HL-60 (cell line): ENCODE measurements around the gene CNN3.

Experiments used
- DNase-seq, 2 experiments: peaks; one replicate each; pipeline ENCODE4 v3.0.0-alpha.2; 2010 to 2020; ENCODE audit warnings: low read depth in 1 of 2, low spot score in 1 of 2
- H3K27ac ChIP-seq: fragments of 250-450 bp; sonication (Bioruptor Pico); replicated peaks from 2 replicates; pipeline ENCODE4 v1.5.1; 2020; ENCODE audit warnings: mild to moderate bottlenecking, moderate library complexity
- H3K27me3 ChIP-seq: fragments of 250-450 bp; sonication (Bioruptor Pico); 2 replicates; pipeline ENCODE4 v1.5.1; 2021; ENCODE audit warnings: mild to moderate bottlenecking, moderate library complexity; ENCODE audit not compliant: insufficient read depth, poor library complexity, severe bottlenecking
- H3K4me3 ChIP-seq: replicated peaks from 2 replicates; pipeline ENCODE4 v1.5.1; 2011; ENCODE audit warnings: mild to moderate bottlenecking, control low read depth, low read length; ENCODE audit not compliant: insufficient read depth
- CTCF ChIP-seq: IDR thresholded peaks from one replicate; pipeline ENCODE4 v1.5.1; 2011; ENCODE audit warnings: low read length, control low read depth, inconsistent platforms; ENCODE audit not compliant: insufficient read depth
- GABPA ChIP-seq: IDR thresholded peaks from 2 replicates; pipeline ENCODE4 v1.6.1; 2012; ENCODE audit warnings: low read depth
- POLR2AphosphoS5 ChIP-seq: IDR thresholded peaks from 2 replicates; pipeline ENCODE4 v1.6.1; 2012; ENCODE audit warnings: low read depth
- REST ChIP-seq: IDR thresholded peaks from 2 replicates; pipeline ENCODE4 v1.6.1; 2012; ENCODE audit warnings: low read depth; ENCODE audit not compliant: insufficient replicate concordance
- SPI1 ChIP-seq: IDR thresholded peaks from 2 replicates; pipeline ENCODE4 v1.6.1; 2012; ENCODE audit warnings: low read depth, mild to moderate bottlenecking, borderline replicate concordance

The CNN3 gene

GRCh38 chr1:94969137-94969536, 42.2 kb upstream of the CNN3 start:
- TF ChIP-seq GABPA (no peak), CTCF (no peak), POLR2AphosphoS5 (no peak), SPI1 (no peak), REST (no peak)
- Histone ChIP-seq H3K27ac (no peak overlapping the region), H3K4me3 (no peak overlapping the region), H3K27me3 (no peaks in the 10 kb centered on the region)
- no peak for DNase-seq

- Histone ChIP-seq H3K27me3 (no peaks in the 10 kb centered on the region), H3K27ac (no peak overlapping the region), H3K4me3 (no peak overlapping the region)
- TF ChIP-seq CTCF (no peak), REST (no peak), POLR2AphosphoS5 (no peak), GABPA (no peak), SPI1 (no peak)
- DNase-seq, result no peak
Measured at GRCh38 chr1:94966033-94966432, 39.1 kb upstream of the CNN3 start.

GRCh38 chr1:94963864-94964263, 37.0 kb upstream of the CNN3 start:
- no peak overlapping the region for H3K4me3 ChIP-seq
- TF ChIP-seq SPI1 (no peak), CTCF (no peak), POLR2AphosphoS5 (no peak), GABPA (no peak), REST (no peak)
- no peaks in the 10 kb centered on the region for H3K27me3 ChIP-seq
- no peak overlapping the region for H3K27ac ChIP-seq
- no peak for DNase-seq
